Measurements from ENCODE around the gene KRTAP2-1.
"Not testable (repeated sequence)": the region's sequence is repeated elsewhere in the genome, so short reads cannot be mapped to it uniquely, and the experiment has no call there.

The KRTAP2-1 gene

DNA sequence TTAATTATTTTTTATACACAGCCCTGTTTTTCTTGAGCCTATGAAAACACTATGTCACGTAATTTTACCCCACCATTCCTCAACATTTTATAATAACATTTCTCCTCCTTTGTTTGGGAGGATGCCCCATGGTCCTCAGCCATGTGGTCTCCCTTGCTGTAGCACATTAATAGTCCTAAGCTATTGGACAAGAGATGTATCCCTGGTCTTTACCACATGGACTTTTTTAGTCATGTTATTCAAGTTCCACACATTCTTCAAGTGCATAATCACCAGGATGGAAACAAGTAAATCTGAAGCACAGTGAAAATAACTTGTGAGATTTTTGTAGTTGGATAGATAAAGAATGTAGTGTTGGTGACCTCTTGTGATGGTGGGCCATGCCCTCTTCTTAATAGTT lies 14.8 kb upstream of the KRTAP2-1 start:
- DNase-seq (ENCODE audit: low read depth), result no peak
- TF ChIP-seq, protein P1, sequence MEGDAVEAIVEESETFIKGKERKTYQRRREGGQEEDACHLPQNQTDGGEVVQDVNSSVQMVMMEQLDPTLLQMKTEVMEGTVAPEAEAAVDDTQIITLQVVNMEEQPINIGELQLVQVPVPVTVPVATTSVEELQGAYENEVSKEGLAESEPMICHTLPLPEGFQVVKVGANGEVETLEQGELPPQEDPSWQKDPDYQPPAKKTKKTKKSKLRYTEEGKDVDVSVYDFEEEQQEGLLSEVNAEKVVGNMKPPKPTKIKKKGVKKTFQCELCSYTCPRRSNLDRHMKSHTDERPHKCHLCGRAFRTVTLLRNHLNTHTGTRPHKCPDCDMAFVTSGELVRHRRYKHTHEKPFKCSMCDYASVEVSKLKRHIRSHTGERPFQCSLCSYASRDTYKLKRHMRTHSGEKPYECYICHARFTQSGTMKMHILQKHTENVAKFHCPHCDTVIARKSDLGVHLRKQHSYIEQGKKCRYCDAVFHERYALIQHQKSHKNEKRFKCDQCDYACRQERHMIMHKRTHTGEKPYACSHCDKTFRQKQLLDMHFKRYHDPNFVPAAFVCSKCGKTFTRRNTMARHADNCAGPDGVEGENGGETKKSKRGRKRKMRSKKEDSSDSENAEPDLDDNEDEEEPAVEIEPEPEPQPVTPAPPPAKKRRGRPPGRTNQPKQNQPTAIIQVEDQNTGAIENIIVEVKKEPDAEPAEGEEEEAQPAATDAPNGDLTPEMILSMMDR (IDR thresholded peaks at IDR 0.05; ENCODE audit: control insufficient read depth, extremely low read depth, insufficient read depth), result no peak
- H3K4me3 ChIP-seq (ENCODE audit: low read depth, low read length), result no peak overlapping the region

- TF ChIP-seq, protein P1 (IDR thresholded peaks at IDR 0.05; ENCODE audit: control insufficient read depth, extremely low read depth, insufficient read depth), result no peak
- H3K4me3 ChIP-seq (ENCODE audit: low read depth, low read length), result no peak within 1 kb of the TSS
- DNase-seq (ENCODE audit: low read depth), result no peak
Measured at GRCh38 chr17:41060052-41060604, 13.0 kb upstream of the KRTAP2-1 start, which contains the start of gene KRTAP2-3. Gene KRTAP2-3, minus strand, starts transcription at chr17:41060114. Its CDS starts 64 bp downstream, at chr17:41060050.

GRCh38 chr17:41059276-41060051 lies 12.3 kb upstream of the KRTAP2-1 start:
- not testable (repeated sequence) for H3K4me3 ChIP-seq (ENCODE audit: low read depth, low read length); DNase-seq (ENCODE audit: low read depth)

- H3K4me3 ChIP-seq (ENCODE audit: low read depth, low read length), result no peak overlapping the region
- no peak for DNase-seq (ENCODE audit: low read depth)
- TF ChIP-seq, protein P1 (IDR thresholded peaks at IDR 0.05; ENCODE audit: control insufficient read depth, extremely low read depth, insufficient read depth), result no peak
Measured at GRCh38 chr17:41058741-41059140, 11.6 kb upstream of the KRTAP2-1 start.

GRCh38 chr17:41057547-41057946 lies 10.4 kb upstream of the KRTAP2-1 start:
- TF ChIP-seq, protein P1 (IDR thresholded peaks at IDR 0.05; ENCODE audit: control insufficient read depth, extremely low read depth, insufficient read depth), result no peak
- H3K4me3 ChIP-seq (ENCODE audit: low read depth, low read length), result no peak overlapping the region

DNA sequence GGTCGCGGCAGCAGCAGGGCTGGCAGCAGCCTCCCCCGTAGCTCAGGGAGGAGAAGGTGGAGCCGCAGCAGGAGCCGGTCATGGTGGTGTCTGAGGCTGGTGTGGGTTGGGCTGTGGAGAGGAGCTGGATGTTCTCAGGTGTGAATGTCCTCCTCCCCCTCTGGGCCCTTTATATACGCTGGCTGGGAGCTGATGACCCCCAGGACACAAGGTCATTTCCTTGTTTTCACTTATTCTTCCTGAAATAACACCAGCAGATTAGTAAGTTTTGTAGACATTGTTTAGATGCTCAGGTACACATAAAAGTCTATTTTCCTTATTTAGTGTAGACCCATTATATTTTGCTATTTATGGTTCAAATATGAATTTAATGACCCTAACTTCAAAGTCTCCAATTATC lies 8.0 kb upstream of the KRTAP2-1 start, which contains the start of gene KRTAP2-2:
Gene KRTAP2-2, minus strand, starts transcription at position 101 of the 400 bp plus-strand sequence. Its CDS starts 19 bp downstream, at position 82.
- DNase-seq (ENCODE audit: low read depth); H3K4me3 ChIP-seq (ENCODE audit: low read depth, low read length): not testable (repeated sequence)

More at GRCh38 chr17:41057547-41057946, 10.4 kb upstream of the KRTAP2-1 start:
- DNase-seq (ENCODE audit: low read depth), result no peak

GRCh38 chr17:41054556-41054955 lies 7.4 kb upstream of the KRTAP2-1 start:
- not testable (repeated sequence) for DNase-seq (ENCODE audit: low read depth); H3K4me3 ChIP-seq (ENCODE audit: low read depth, low read length)

DNA sequence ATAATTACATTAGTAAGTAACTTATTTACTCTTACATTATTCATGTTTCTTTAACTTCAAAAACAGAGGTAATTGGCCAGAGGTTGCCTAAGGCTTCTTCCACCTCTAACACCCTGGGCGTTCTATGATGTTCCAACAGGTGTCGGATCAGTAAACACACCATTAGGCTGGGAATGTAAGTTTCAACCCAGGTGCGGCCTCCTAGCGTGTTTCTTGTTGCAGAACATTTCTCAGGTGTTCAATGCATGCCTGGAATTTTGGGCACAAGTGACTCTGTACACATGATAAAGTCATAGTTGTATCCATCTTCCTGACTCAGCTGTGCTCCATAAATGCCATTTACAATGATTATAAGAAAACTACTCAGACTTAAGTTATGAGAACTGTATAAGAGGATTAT lies 6.9 kb upstream of the KRTAP2-1 start:
- TF ChIP-seq, protein P1 (IDR thresholded peaks at IDR 0.05; ENCODE audit: control insufficient read depth, extremely low read depth, insufficient read depth), result no peak
- H3K4me3 ChIP-seq (ENCODE audit: low read depth, low read length), result no peak overlapping the region
- no peak for DNase-seq (ENCODE audit: low read depth)
